PC-3 (cell line): Measurements from ENCODE around the gene SPCS3. TPM values are rescaled to one million over a fixed set of nuclear protein-coding genes. Genes with fewer than 3 reads are reported as not detected.

ENCODE experiments used
- ATAC-seq: fragments of 200-7000 bp; cut with Tn5 transposase; 2 replicates; pipeline ENCODE4 v1.9.1; 2020; ENCODE audit warnings: mild to moderate bottlenecking, moderate library complexity
- BruUV-seq: library from RNA; stranded (reverse); fragments of 400-500 nt; replicated peaks from 2 replicates; lab custom pipeline; 2021; lab: Mats Ljungman, UMichigan
- CTCF ChIA-PET: fragments of 300-600 bp; sonication (Branson Sonifier 250); formaldehyde crosslinking; loops from one replicate; lab custom pipeline; 2022; ENCODE audit warnings: antibody characterized with exemption; lab: Charles Lee
- POLR2A ChIA-PET: fragments of 300-600 bp; sonication (Branson Sonifier 250); formaldehyde crosslinking; loops from one replicate; lab custom pipeline; 2022; ENCODE audit warnings: antibody characterized with exemption; ENCODE audit not compliant: unreplicated experiment; lab: Charles Lee
- DNase-seq: peaks from one replicate; pipeline ENCODE4 v3.0.0-alpha.2; 2015
- H2AFZ ChIP-seq: fragments of 300-600 bp; sonication (generic); 2 replicates; pipeline ENCODE4 v1.6.0; 2016; ENCODE audit warnings: antibody characterized with exemption, low read length
- H3F3A ChIP-seq: fragments of 300-600 bp; sonication (generic); one replicate; pipeline ENCODE4 v1.6.0; 2017; ENCODE audit warnings: antibody characterized with exemption, low read length, control low read depth, mild to moderate bottlenecking; ENCODE audit not compliant: unreplicated experiment
- H3K27ac ChIP-seq: fragments of 300-600 bp; sonication (generic); 2 replicates; pipeline ENCODE4 v1.5.1; 2016; ENCODE audit warnings: mild to moderate bottlenecking, low read length
- H3K27me3 ChIP-seq: fragments of 300-600 bp; sonication (generic); 2 replicates; pipeline ENCODE4 v1.6.1; 2016; ENCODE audit warnings: low read length, mixed read lengths
- H3K36me3 ChIP-seq: fragments of 300-600 bp; sonication (generic); 2 replicates; pipeline ENCODE4 v1.6.1; 2016; ENCODE audit warnings: low read depth, mixed run types, low read length, mixed read lengths
- H3K4me1 ChIP-seq: fragments of 300-600 bp; sonication (generic); 2 replicates; pipeline ENCODE4 v1.5.1; 2016; ENCODE audit warnings: low read length; ENCODE audit not compliant: insufficient read depth
- H3K4me2 ChIP-seq: fragments of 300-600 bp; sonication (generic); 2 replicates; pipeline ENCODE4 v1.6.0; 2016; ENCODE audit warnings: low read length
- H3K4me3 ChIP-seq: fragments of 300-600 bp; sonication (generic); 2 replicates; pipeline ENCODE4 v1.5.1; 2016; ENCODE audit warnings: mild to moderate bottlenecking, low read length, mixed read lengths
- H3K79me2 ChIP-seq: fragments of 300-600 bp; sonication (generic); 2 replicates; pipeline ENCODE4 v1.6.1; 2017; ENCODE audit warnings: low read length, mixed read lengths
- H3K9ac ChIP-seq: fragments of 300-600 bp; sonication (generic); 2 replicates; pipeline ENCODE4 v1.6.0; 2016; ENCODE audit warnings: mild to moderate bottlenecking, low read length
- H3K9me2 ChIP-seq: fragments of 300-600 bp; sonication (generic); replicated peaks from 2 replicates; pipeline ENCODE4 v1.6.1; 2016; ENCODE audit warnings: mixed run types, low read length, mixed read lengths
- H3K9me3 ChIP-seq: fragments of 300-600 bp; sonication (generic); 2 replicates; pipeline ENCODE4 v1.6.1; 2016; ENCODE audit warnings: low read length, mixed read lengths
- H4K20me1 ChIP-seq: fragments of 300-600 bp; sonication (generic); 2 replicates; pipeline ENCODE4 v1.6.1; 2016; ENCODE audit warnings: low read length, mixed read lengths
- CTCF ChIP-seq: fragments of 300-600 bp; sonication (generic); conservative IDR thresholded peaks from 2 replicates; pipeline ENCODE4 v1.5.1; 2017; ENCODE audit warnings: antibody characterized with exemption, low read depth, mild to moderate bottlenecking, low read length
- EZH2 ChIP-seq: fragments of 300-600 bp; sonication (generic); IDR thresholded peaks from one replicate; pipeline ENCODE4 v1.6.1; 2017; ENCODE audit warnings: antibody characterized with exemption, mild to moderate bottlenecking, low read length; ENCODE audit not compliant: unreplicated experiment
- EZH2phosphoT487 ChIP-seq: fragments of 300-600 bp; sonication (generic); IDR thresholded peaks from 2 replicates; pipeline ENCODE4 v1.6.1; 2018; ENCODE audit warnings: mild to moderate bottlenecking, antibody characterized with exemption, low read length, borderline replicate concordance
- intact Hi-C: fragments of 100-400 bp; cut with micrococcal nuclease; formaldehyde crosslinking; loops from 2 replicates; pipeline ENCODE4 v1.9.0; 2023
- total RNA-seq: library from RNA; depleted of rRNA; stranded (reverse); fragments of >200 nt; gene quantifications from 2 replicates; pipeline ENCODE4 v1.2.3, GENCODE V29; 2014

The SPCS3 gene
- total RNA-seq, 1 experiment from 2014 or later, result 56.1 TPM

GRCh38 chr4:176340871-176341685 lies 21.3 kb downstream of the SPCS3 start:
- ChIA-PET CTCF (interaction anchor here (0.6 to 1.0 kb wide), 5 partner anchors 64 to 887 kb away, joined by 3 to 6 read pairs (median 3); no protein-coding TSS in a partner anchor), POLR2A (interaction anchor here (0.6 to 0.7 kb wide), 4 partner anchors 22 to 604 kb away, joined by 3 to 8 read pairs (median 4); no protein-coding TSS in a partner anchor)
- Histone ChIP-seq H2AFZ (peak overlapping the region; percentile 51; the same call in 1 of the 2 replicates), H3F3A (no peaks in the 10 kb centered on the region), H3K79me2 (no peaks in the 10 kb centered on the region), H4K20me1 (no peaks in the 10 kb centered on the region), H3K4me1 (peaks cover 6% of the 10 kb centered on the region; the same call in 1 of the 2 replicates), H3K9ac (no peak overlapping the region), H3K9me2 (no peaks in the 10 kb centered on the region), H3K9me3 (no peaks in the 10 kb centered on the region), H3K36me3 (no peaks in the 10 kb centered on the region), H3K27me3 (no peaks in the 10 kb centered on the region), H3K27ac (no peak overlapping the region), H3K4me3 (peak overlapping the region; percentile 49; the same call in 1 of the 2 replicates), H3K4me2 (peak overlapping the region; percentile 74)
- DNase-seq, result peak; percentile 52
- peak; percentile 60 for ATAC-seq
- no TSS peak for BruUV-seq
- TF ChIP-seq EZH2phosphoT487 (no peak), CTCF (peak; percentile 77)
- intact Hi-C loops, result loop anchor here (1.0 to 5.0 kb wide), 5 partner anchors 69 to 781 kb away; no protein-coding TSS in a partner anchor

- Histone ChIP-seq H3K27me3 (no peaks in the 10 kb centered on the region), H3K27ac (no peak overlapping the region), H3K4me3 (no peak overlapping the region), H3K79me2 (no peaks in the 10 kb centered on the region), H3K4me2 (no peak overlapping the region), H3K9me2 (no peaks in the 10 kb centered on the region), H3F3A (no peaks in the 10 kb centered on the region), H3K36me3 (no peaks in the 10 kb centered on the region), H2AFZ (no peak overlapping the region), H3K9ac (no peak overlapping the region), H4K20me1 (no peaks in the 10 kb centered on the region), H3K4me1 (peaks cover 6% of the 10 kb centered on the region; the same call in 1 of the 2 replicates), H3K9me3 (no peaks in the 10 kb centered on the region)
- ChIA-PET POLR2A (no interaction called here), CTCF (no interaction called here)
- DNase-seq (no peak), ATAC-seq (no peak)
- BruUV-seq, result no TSS peak
- TF ChIP-seq CTCF (no peak), EZH2 (no peak), EZH2phosphoT487 (no peak)
- intact Hi-C loops, result loop anchor here (5.0 kb wide), 2 partner anchors 70 to 395 kb away; no protein-coding TSS in a partner anchor
These were observed 22.6 kb downstream of the SPCS3 start for GRCh38 chr4:176342384-176342783.
